GM12878 (cell line): ENCODE measurements around the gene FAM222B. TPM values are rescaled to one million over a fixed set of nuclear protein-coding genes. Genes with fewer than 3 reads are reported as not detected.

Source experiments
- ATAC-seq: fragments of 200-7000 bp; cut with Tn5 transposase; 3 replicates; pipeline ENCODE4 v1.9.1; 2020; ENCODE audit warnings: mild to moderate bottlenecking, moderate library complexity
- BruUV-seq: library from RNA; stranded (reverse); fragments of 400-500 nt; replicated peaks from 2 replicates; lab custom pipeline; 2021; lab: Mats Ljungman, UMichigan
- CTCF ChIA-PET: fragments of 300-600 bp; sonication (Branson Sonifier 250); formaldehyde crosslinking; extraction: SDS; loops from one replicate; lab custom pipeline; 2021; ENCODE audit warnings: inconsistent platforms; lab: Yijun Ruan, JAX
- POLR2A ChIA-PET: fragments of 350-600 bp; formaldehyde crosslinking; extraction: SDS; loops from one replicate; lab custom pipeline; 2021; ENCODE audit warnings: inconsistent platforms; lab: Charles Lee
- RAD21 ChIA-PET: fragments of 300-600 bp; sonication (Branson Sonifier 250); formaldehyde crosslinking; loops from one replicate; lab custom pipeline; 2023; ENCODE audit warnings: antibody characterized with exemption; ENCODE audit not compliant: unreplicated experiment; lab: Charles Lee
- SMC1A ChIA-PET: fragments of 300-600 bp; sonication (Branson Sonifier 250); formaldehyde crosslinking; loops from one replicate; lab custom pipeline; 2023; ENCODE audit not compliant: unreplicated experiment, uncharacterized antibody; lab: Charles Lee
- DNase-seq: peaks from one replicate; pipeline ENCODE4 v3.0.0-alpha.2; 2011; ENCODE audit warnings: low read depth, low spot score
- FAIRE-seq: peaks from 3 replicates; lab custom pipeline; 2011; peaks lifted over from hg19 to GRCh38; lab: Jason Lieb, UNC
- H2AFZ ChIP-seq: 2 replicates; pipeline ENCODE4 v1.6.0; 2011; ENCODE audit warnings: low read depth, low read length, control low read depth; ENCODE audit not compliant: control insufficient read depth
- H3K27ac ChIP-seq: 2 replicates; pipeline ENCODE4 v1.5.1; 2011; ENCODE audit warnings: control low read depth; ENCODE audit not compliant: control insufficient read depth, insufficient read depth
- H3K27me3 ChIP-seq, 2 experiments: replicated peaks in 1 of 2; 2 replicates each; pipeline versions ENCODE4 v1.6.0 to v1.6.1; 2011; ENCODE audit warnings: low read length in 1 of 2; ENCODE audit not compliant: control insufficient read depth in 2 of 2, insufficient read depth in 2 of 2
- H3K36me3 ChIP-seq, 2 experiments: 2 replicates each; pipeline ENCODE4 v1.5.1; 2011; ENCODE audit warnings: low read length in 1 of 2; ENCODE audit not compliant: control insufficient read depth in 2 of 2, insufficient read depth in 2 of 2
- H3K4me1 ChIP-seq: 2 replicates; pipeline ENCODE4 v1.6.1; 2011; ENCODE audit warnings: mild to moderate bottlenecking, low read length, moderate library complexity, mixed read lengths; ENCODE audit not compliant: control insufficient read depth, insufficient read depth
- H3K4me2 ChIP-seq: 2 replicates; pipeline ENCODE4 v1.6.0; 2011; ENCODE audit warnings: control low read depth; ENCODE audit not compliant: control insufficient read depth, insufficient read depth
- H3K4me3 ChIP-seq: fragments of 200-600 bp; sonication (generic); 2 replicates; pipeline ENCODE4 v1.5.1; 2016
- H3K79me2 ChIP-seq: 2 replicates; pipeline ENCODE4 v1.6.0; 2011; ENCODE audit warnings: low read length; ENCODE audit not compliant: control insufficient read depth, insufficient read depth
- H3K9ac ChIP-seq: 2 replicates; pipeline ENCODE4 v1.8.0; 2011; ENCODE audit warnings: low read length, control low read depth, mixed read lengths; ENCODE audit not compliant: control insufficient read depth, insufficient read depth
- H3K9me3 ChIP-seq: replicated peaks from 3 replicates; pipeline ENCODE4 v1.5.1; 2011; ENCODE audit warnings: mild to moderate bottlenecking, low read length; ENCODE audit not compliant: control insufficient read depth, insufficient read depth
- H4K20me1 ChIP-seq: 2 replicates; pipeline ENCODE4 v1.6.0; 2011; ENCODE audit not compliant: control insufficient read depth, insufficient read depth
- ATF3 ChIP-seq: IDR thresholded peaks from 2 replicates; pipeline ENCODE4 v1.6.1; 2011; ENCODE audit warnings: low read depth, mild to moderate bottlenecking, low read length, moderate library complexity, borderline replicate concordance; ENCODE audit errors: extremely low read depth
- BACH1 ChIP-seq: fragments of 450-650 bp; IDR thresholded peaks from 2 replicates; pipeline ENCODE4 v1.6.1; 2017; ENCODE audit warnings: mild to moderate bottlenecking, borderline replicate concordance
- BRCA1 ChIP-seq: IDR thresholded peaks from 2 replicates; pipeline ENCODE4 v1.6.1; 2011; ENCODE audit warnings: low read depth, low read length, improper control_type of control experiment
- CUX1 ChIP-seq: IDR thresholded peaks from 2 replicates; pipeline ENCODE4 v1.6.1; 2012; ENCODE audit warnings: improper control_type of control experiment, low read depth, low read length; ENCODE audit not compliant: insufficient replicate concordance
- ESRRA ChIP-seq: IDR thresholded peaks from 2 replicates; pipeline ENCODE4 v1.6.1; 2012; ENCODE audit warnings: mild to moderate bottlenecking, low read length, improper control_type of control experiment
- EZH2 ChIP-seq: IDR thresholded peaks from 2 replicates; pipeline ENCODE4 v1.6.1; 2012; ENCODE audit warnings: low read depth, mild to moderate bottlenecking, control low read depth, inconsistent platforms, low read length, borderline replicate concordance; ENCODE audit not compliant: control insufficient read depth
- GATAD2B ChIP-seq: fragments of 450-650 bp; conservative IDR thresholded peaks from 2 replicates; pipeline ENCODE4 v1.6.1; 2017; ENCODE audit warnings: low read depth, mild to moderate bottlenecking, moderate library complexity
- IKZF2 ChIP-seq, 2 experiments: fragments of 450-650 bp; IDR thresholded peaks; 2 replicates each; pipeline ENCODE4 v1.6.1; 2017; ENCODE audit warnings: mild to moderate bottlenecking in 2 of 2, moderate library complexity in 2 of 2
- IRF4 ChIP-seq: IDR thresholded peaks from 2 replicates; pipeline ENCODE4 v1.6.1; 2011; ENCODE audit warnings: low read depth, low read length
- POLR2A ChIP-seq: IDR thresholded peaks from 2 replicates; pipeline ENCODE4 v1.6.1; 2011; ENCODE audit warnings: low read depth, mild to moderate bottlenecking, low read length
- RELB ChIP-seq: fragments of 450-650 bp; IDR thresholded peaks from 2 replicates; pipeline ENCODE4 v1.6.1; 2017; ENCODE audit warnings: low read depth, mild to moderate bottlenecking, moderate library complexity
- WRNIP1 ChIP-seq: IDR thresholded peaks from 2 replicates; pipeline ENCODE4 v1.6.1; 2011; ENCODE audit warnings: low read depth, low read length, improper control_type of control experiment, borderline replicate concordance
- ZSCAN29 ChIP-seq: fragments of 450-650 bp; IDR thresholded peaks from 2 replicates; pipeline ENCODE4 v1.6.1; 2017; ENCODE audit warnings: mild to moderate bottlenecking, moderate library complexity
- WGBS: methylation state at CpG from one replicate; pipeline ENCODE4 v1.1.6; 2016; ENCODE audit warnings: low lambda C conversion rate; ENCODE audit not compliant: insufficient replicate concordance, insufficient coverage; ENCODE audit errors: missing lambda C conversion rate; 5-methylcytosine and 5-hydroxymethylcytosine counted together
- in situ Hi-C: fragments of 300-500 bp; cut with MboI; formaldehyde crosslinking; loops from 9 replicates; pipeline ENCODE4 v1.14.3; 2018; ENCODE audit warnings: mixed read lengths
- intact Hi-C: fragments of 100-400 bp; cut with micrococcal nuclease; formaldehyde crosslinking; loops from one replicate; pipeline ENCODE4 v1.14.2; 2022; ENCODE audit not compliant: unreplicated experiment
- polyA plus RNA-seq, 11 experiments: library from polyadenylated mRNA; depleted of rRNA in 4 of 11; unstranded in 6 of 11; stranded (reverse) in 5 of 11; fragments of >200 nt; fragmentation: Nextera tagmentation in 4 of 11; fragmentation: Illumina TruSeq in 1 of 11; extraction: Ambion mirVana in 4 of 11; extraction: Trizol in 1 of 11; gene quantifications; 1 replicate in 1 of 11; 2 replicates in 10 of 11; pipeline versions ENCODE4 v1.2.1 to v1.2.3, GENCODE V29; 2011 to 2016; ENCODE audit warnings: inconsistent platforms in 2 of 11, missing spikeins in 2 of 11, low read depth in 1 of 11
- total RNA-seq, 4 experiments: library from RNA; depleted of rRNA in 3 of 4; stranded (reverse); fragments of >200 nt in 3 of 4; fragmentation: Illumina TruSeq in 1 of 4; extraction: Trizol in 1 of 4; gene quantifications; 2 replicates each; pipeline versions ENCODE4 v1.2.1 to v1.2.3, GENCODE V29; 2013 to 2021

The FAM222B gene
- total and polyA plus RNA-seq, 10 of the 15 experiments (the other 5 are each of a cell fraction or from before 2014, with no cell fraction given) = 2.8 to 18.3 (median 6.4) TPM

GRCh38 chr17:28885363-28885762, 42.8 kb upstream of the FAM222B start:
- Histone ChIP-seq H3K79me2 (no peaks in the 10 kb centered on the region), H3K4me2 (no peak overlapping the region), H2AFZ (no peak overlapping the region), H3K27me3 (no peaks in the 10 kb centered on the region), H4K20me1 (no peaks in the 10 kb centered on the region; the same call in 1 of the 2 replicates), H3K36me3 (peaks cover 9 to 27% of the 10 kb centered on the region in 2 experiments; a peak in 3 of 4 replicates), H3K27ac (no peak overlapping the region), H3K9ac (no peak overlapping the region), H3K4me1 (peaks cover 20% of the 10 kb centered on the region), H3K9me3 (no peaks in the 10 kb centered on the region), H3K4me3 (no peak overlapping the region)
- intact Hi-C loops = no loop called here
- no peak for DNase-seq
- ChIA-PET RAD21 (interaction anchor here (1.2 kb wide), 1 partner anchor 11 kb away, joined by 3 read pairs; no protein-coding TSS in a partner anchor), POLR2A (no interaction called here), SMC1A (no interaction called here), CTCF (no interaction called here)
- WGBS = 47% methylated on average over 4 of the region's 4 CpGs
- BruUV-seq = no TSS peak
- FAIRE-seq = no peak
- in situ Hi-C loops = loop anchor here (25.0 kb wide), 1 partner anchor 1398 kb away; no protein-coding TSS in a partner anchor
- ATAC-seq = no peak
- TF ChIP-seq IRF4 (no peak), ZSCAN29 (no peak), GATAD2B (no peak), POLR2A (no peak), CUX1 (no peak), BRCA1 (no peak), IKZF2 (IDR thresholded peaks at IDR 0.05) (no peak), EZH2 (no peak), BACH1 (no peak), ATF3 (no peak), WRNIP1 (no peak), RELB (no peak), ESRRA (no peak)
- TF ChIP-seq, all 136 proteins: peak for 0
